GM12878 (cell line): ENCODE measurements around the gene OR2W1. TPM values are rescaled to one million over a fixed set of nuclear protein-coding genes. Genes with fewer than 3 reads are reported as not detected.

ENCODE experiments used
- ATAC-seq: fragments of 200-7000 bp; cut with Tn5 transposase; 3 replicates; pipeline ENCODE4 v1.9.1; 2020; ENCODE audit warnings: mild to moderate bottlenecking, moderate library complexity
- BruUV-seq: library from RNA; stranded (reverse); fragments of 400-500 nt; replicated peaks from 2 replicates; lab custom pipeline; 2021; lab: Mats Ljungman, UMichigan
- CTCF ChIA-PET: fragments of 300-600 bp; sonication (Branson Sonifier 250); formaldehyde crosslinking; extraction: SDS; loops from one replicate; lab custom pipeline; 2021; ENCODE audit warnings: inconsistent platforms; lab: Yijun Ruan, JAX
- POLR2A ChIA-PET: fragments of 350-600 bp; formaldehyde crosslinking; extraction: SDS; loops from one replicate; lab custom pipeline; 2021; ENCODE audit warnings: inconsistent platforms; lab: Charles Lee
- RAD21 ChIA-PET: fragments of 300-600 bp; sonication (Branson Sonifier 250); formaldehyde crosslinking; loops from one replicate; lab custom pipeline; 2023; ENCODE audit warnings: antibody characterized with exemption; ENCODE audit not compliant: unreplicated experiment; lab: Charles Lee
- SMC1A ChIA-PET: fragments of 300-600 bp; sonication (Branson Sonifier 250); formaldehyde crosslinking; loops from one replicate; lab custom pipeline; 2023; ENCODE audit not compliant: unreplicated experiment, uncharacterized antibody; lab: Charles Lee
- DNase-seq: peaks from one replicate; pipeline ENCODE4 v3.0.0-alpha.2; 2011; ENCODE audit warnings: low read depth, low spot score
- FAIRE-seq: peaks from 3 replicates; lab custom pipeline; 2011; peaks lifted over from hg19 to GRCh38; lab: Jason Lieb, UNC
- H2AFZ ChIP-seq: 2 replicates; pipeline ENCODE4 v1.6.0; 2011; ENCODE audit warnings: low read depth, low read length, control low read depth; ENCODE audit not compliant: control insufficient read depth
- H3K27ac ChIP-seq: 2 replicates; pipeline ENCODE4 v1.5.1; 2011; ENCODE audit warnings: control low read depth; ENCODE audit not compliant: control insufficient read depth, insufficient read depth
- H3K27me3 ChIP-seq, 2 experiments: replicated peaks in 1 of 2; 2 replicates each; pipeline versions ENCODE4 v1.6.0 to v1.6.1; 2011; ENCODE audit warnings: low read length in 1 of 2; ENCODE audit not compliant: control insufficient read depth in 2 of 2, insufficient read depth in 2 of 2
- H3K36me3 ChIP-seq, 2 experiments: 2 replicates each; pipeline ENCODE4 v1.5.1; 2011; ENCODE audit warnings: low read length in 1 of 2; ENCODE audit not compliant: control insufficient read depth in 2 of 2, insufficient read depth in 2 of 2
- H3K4me1 ChIP-seq: 2 replicates; pipeline ENCODE4 v1.6.1; 2011; ENCODE audit warnings: mild to moderate bottlenecking, low read length, moderate library complexity, mixed read lengths; ENCODE audit not compliant: control insufficient read depth, insufficient read depth
- H3K4me2 ChIP-seq: 2 replicates; pipeline ENCODE4 v1.6.0; 2011; ENCODE audit warnings: control low read depth; ENCODE audit not compliant: control insufficient read depth, insufficient read depth
- H3K4me3 ChIP-seq: fragments of 200-600 bp; sonication (generic); 2 replicates; pipeline ENCODE4 v1.5.1; 2016
- H3K79me2 ChIP-seq: 2 replicates; pipeline ENCODE4 v1.6.0; 2011; ENCODE audit warnings: low read length; ENCODE audit not compliant: control insufficient read depth, insufficient read depth
- H3K9ac ChIP-seq: 2 replicates; pipeline ENCODE4 v1.8.0; 2011; ENCODE audit warnings: low read length, control low read depth, mixed read lengths; ENCODE audit not compliant: control insufficient read depth, insufficient read depth
- H3K9me3 ChIP-seq: replicated peaks from 3 replicates; pipeline ENCODE4 v1.5.1; 2011; ENCODE audit warnings: mild to moderate bottlenecking, low read length; ENCODE audit not compliant: control insufficient read depth, insufficient read depth
- H4K20me1 ChIP-seq: 2 replicates; pipeline ENCODE4 v1.6.0; 2011; ENCODE audit not compliant: control insufficient read depth, insufficient read depth
- CBX3 ChIP-seq: fragments of 200-600 bp; sonication (generic); IDR thresholded peaks from 2 replicates; pipeline ENCODE4 v1.6.1; 2016; ENCODE audit warnings: low read depth, borderline replicate concordance
- CREB1 ChIP-seq: IDR thresholded peaks from 2 replicates; pipeline ENCODE4 v1.6.1; 2012; ENCODE audit warnings: low read depth, mild to moderate bottlenecking, inconsistent platforms
- DPF2 ChIP-seq: fragments of 450-650 bp; IDR thresholded peaks from 2 replicates; pipeline ENCODE4 v1.6.1; 2017; ENCODE audit warnings: mild to moderate bottlenecking
- EP300 ChIP-seq, 2 experiments: fragments of 150-350 bp in 1 of 2; IDR thresholded peaks; 2 replicates each; pipeline ENCODE4 v1.6.1; 2011 to 2012; ENCODE audit warnings: low read depth in 2 of 2, low read length in 2 of 2, borderline replicate concordance in 1 of 2, improper control_type of control experiment in 1 of 2, inconsistent platforms in 1 of 2; ENCODE audit not compliant: control insufficient read depth in 1 of 2
- FOXM1 ChIP-seq: IDR thresholded peaks from 2 replicates; pipeline ENCODE4 v1.6.1; 2012; ENCODE audit warnings: low read depth, mild to moderate bottlenecking, inconsistent platforms, low read length, moderate library complexity
- LARP7 ChIP-seq: fragments of 450-650 bp; IDR thresholded peaks from 2 replicates; pipeline ENCODE4 v1.6.1; 2017; ENCODE audit warnings: mild to moderate bottlenecking
- MEF2B ChIP-seq: fragments of 450-650 bp; IDR thresholded peaks from 2 replicates; pipeline ENCODE4 v1.6.1; 2018; ENCODE audit warnings: mild to moderate bottlenecking, moderate library complexity; ENCODE audit not compliant: partially characterized antibody, poor library complexity, severe bottlenecking
- POLR2AphosphoS2 ChIP-seq: IDR thresholded peaks from 2 replicates; pipeline ENCODE4 v1.6.1; 2011; ENCODE audit warnings: low read depth, mild to moderate bottlenecking, low read length, improper control_type of control experiment, moderate library complexity
- RUNX3 ChIP-seq: IDR thresholded peaks from 2 replicates; pipeline ENCODE4 v1.6.1; 2012; ENCODE audit warnings: low read length, inconsistent platforms
- TCF12 ChIP-seq: IDR thresholded peaks from 2 replicates; pipeline ENCODE4 v1.6.1; 2011; ENCODE audit warnings: low read depth, mild to moderate bottlenecking, low read length
- WRNIP1 ChIP-seq: IDR thresholded peaks from 2 replicates; pipeline ENCODE4 v1.6.1; 2011; ENCODE audit warnings: low read depth, low read length, improper control_type of control experiment, borderline replicate concordance
- WGBS: methylation state at CpG from one replicate; pipeline ENCODE4 v1.1.6; 2016; ENCODE audit warnings: low lambda C conversion rate; ENCODE audit not compliant: insufficient replicate concordance, insufficient coverage; ENCODE audit errors: missing lambda C conversion rate; 5-methylcytosine and 5-hydroxymethylcytosine counted together
- in situ Hi-C: fragments of 300-500 bp; cut with MboI; formaldehyde crosslinking; loops from 9 replicates; pipeline ENCODE4 v1.14.3; 2018; ENCODE audit warnings: mixed read lengths
- intact Hi-C: fragments of 100-400 bp; cut with micrococcal nuclease; formaldehyde crosslinking; loops from one replicate; pipeline ENCODE4 v1.14.2; 2022; ENCODE audit not compliant: unreplicated experiment
- polyA plus RNA-seq, 11 experiments: library from polyadenylated mRNA; depleted of rRNA in 4 of 11; unstranded in 6 of 11; stranded (reverse) in 5 of 11; fragments of >200 nt; fragmentation: Nextera tagmentation in 4 of 11; fragmentation: Illumina TruSeq in 1 of 11; extraction: Ambion mirVana in 4 of 11; extraction: Trizol in 1 of 11; gene quantifications; 1 replicate in 1 of 11; 2 replicates in 10 of 11; pipeline versions ENCODE4 v1.2.1 to v1.2.3, GENCODE V29; 2011 to 2016; ENCODE audit warnings: inconsistent platforms in 2 of 11, missing spikeins in 2 of 11, low read depth in 1 of 11
- total RNA-seq, 4 experiments: library from RNA; depleted of rRNA in 3 of 4; stranded (reverse); fragments of >200 nt in 3 of 4; fragmentation: Illumina TruSeq in 1 of 4; extraction: Trizol in 1 of 4; gene quantifications; 2 replicates each; pipeline versions ENCODE4 v1.2.1 to v1.2.3, GENCODE V29; 2013 to 2021
- TF ChIP-seq, protein P1 (sequence below): fragments of 450-650 bp; IDR thresholded peaks from 2 replicates; pipeline ENCODE4 v1.6.1; 2016; ENCODE audit warnings: mild to moderate bottlenecking
- TF ChIP-seq, protein P2 (sequence below): IDR thresholded peaks from 2 replicates; pipeline ENCODE4 v1.6.1; 2012; ENCODE audit warnings: low read length, inconsistent platforms

The OR2W1 gene
- total and polyA plus RNA-seq, 10 of the 15 experiments (the other 5 are each of a cell fraction or from before 2014, with no cell fraction given): not detected

DNA sequence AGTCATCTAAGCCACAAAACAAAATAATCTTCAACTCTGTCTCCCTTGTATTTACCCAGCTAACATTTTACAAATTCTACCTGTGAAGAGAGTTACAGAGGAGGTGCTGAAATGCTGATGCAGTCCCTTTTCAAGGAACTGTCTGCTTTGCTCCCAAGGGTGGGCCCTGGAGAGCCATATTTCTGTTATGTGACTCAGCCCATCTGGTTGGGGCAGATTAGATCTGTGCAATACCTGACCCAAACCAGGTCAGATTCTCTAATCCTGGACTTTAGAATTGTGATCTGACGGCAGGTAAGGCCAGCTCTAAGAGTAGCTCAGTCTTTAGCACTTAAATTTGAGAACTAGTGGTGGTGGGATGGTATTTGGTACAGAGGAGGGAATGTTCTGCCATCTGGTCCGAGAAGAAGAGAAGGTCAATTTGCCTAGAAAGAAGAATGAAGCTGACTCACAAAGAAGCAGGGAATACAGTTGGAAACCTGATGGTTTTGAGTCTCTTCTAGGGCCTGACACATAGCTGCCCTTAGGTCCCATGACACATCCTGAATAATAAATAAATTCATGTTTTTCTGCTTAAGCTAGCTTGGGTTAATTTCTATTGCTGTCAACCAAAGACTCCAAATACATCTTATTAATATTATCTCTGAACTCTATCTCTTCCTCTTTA lies 48.0 kb downstream of the OR2W1 start:
- H3K4me3 ChIP-seq: no peak overlapping the region
- no TSS peak for BruUV-seq
- H3K4me2 ChIP-seq: no peak overlapping the region
- DNase-seq: no peak
- ATAC-seq: no peak
- 21% methylated on average over 2 of the region's 2 CpGs for WGBS
- no peaks in the 10 kb centered on the region for H3K79me2 ChIP-seq
- H3K27me3 ChIP-seq: peaks cover 0 to 2% of the 10 kb centered on the region in 2 experiments; a peak in 1 of 4 replicates
- H3K9me3 ChIP-seq: no peaks in the 10 kb centered on the region
- H3K4me1 ChIP-seq: no peaks in the 10 kb centered on the region
- TF ChIP-seq CBX3 (no peak), DPF2 (no peak), WRNIP1 (no peak)
- TF ChIP-seq, all 136 proteins: peak for 0
- H3K9ac ChIP-seq: no peak overlapping the region
- intact Hi-C loops (no loop called here), in situ Hi-C loops (no loop called here)
- H3K27ac ChIP-seq: no peak overlapping the region
- ChIA-PET RAD21 (no interaction called here), CTCF (interaction anchor here (1.6 to 1.8 kb wide), 2 partner anchors 19 to 159 kb away, joined by 4 to 6 read pairs; no protein-coding TSS in a partner anchor), POLR2A (no interaction called here), SMC1A (no interaction called here)
- FAIRE-seq: no peak
- no peak overlapping the region for H2AFZ ChIP-seq
- no peaks in the 10 kb centered on the region for H3K36me3 ChIP-seq
- no peaks in the 10 kb centered on the region for H4K20me1 ChIP-seq

DNA sequence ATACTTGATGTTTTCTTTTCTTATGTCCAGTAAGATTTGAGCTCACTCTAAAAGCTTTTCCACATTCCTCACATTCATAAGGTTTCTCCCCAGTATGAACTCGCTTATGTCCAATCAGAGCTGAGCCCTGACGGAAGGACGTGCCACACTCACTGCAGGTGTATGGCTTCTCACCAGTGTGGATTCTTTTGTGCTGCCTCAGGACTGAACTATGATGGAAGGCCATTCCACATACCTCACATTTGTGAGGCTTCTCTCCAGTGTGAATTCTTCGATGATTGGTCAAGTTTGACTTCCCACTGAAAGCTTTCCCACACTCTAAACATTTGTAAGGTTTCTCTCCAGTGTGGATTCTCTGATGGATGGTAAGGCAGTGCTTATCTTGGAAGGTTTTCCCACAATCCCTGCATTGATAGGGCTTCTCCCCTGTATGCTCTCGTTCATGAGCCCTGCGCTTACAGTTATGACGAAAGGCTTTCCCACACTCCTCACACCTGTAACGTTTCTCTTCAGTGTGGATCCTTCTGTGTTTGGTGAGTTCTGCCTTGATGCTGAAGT lies 49.8 kb downstream of the OR2W1 start:
- no peak overlapping the region for H3K4me3 ChIP-seq
- H3K9ac ChIP-seq: no peak overlapping the region
- no TSS peak for BruUV-seq
- SMC1A ChIA-PET: no interaction called here
- no peaks in the 10 kb centered on the region for H3K79me2 ChIP-seq
- H3K9me3 ChIP-seq: no peaks in the 10 kb centered on the region
- no peak overlapping the region for H3K27ac ChIP-seq
- POLR2A ChIA-PET: no interaction called here
- ATAC-seq (no peak), DNase-seq (no peak), FAIRE-seq (no peak)
- H3K27me3 ChIP-seq: peaks cover 0 to 2% of the 10 kb centered on the region in 2 experiments; a peak in 1 of 4 replicates
- no peak overlapping the region for H3K4me2 ChIP-seq
- intact Hi-C loops (no loop called here), in situ Hi-C loops (no loop called here)
- CTCF ChIA-PET: interaction anchor here (1.6 kb wide), 1 partner anchor 21 kb away, joined by 4 read pairs; no protein-coding TSS in a partner anchor
- 53% methylated on average over 8 of the region's 8 CpGs for WGBS
- RAD21 ChIA-PET: no interaction called here
- no peaks in the 10 kb centered on the region for H3K36me3 ChIP-seq
- no peak overlapping the region for H2AFZ ChIP-seq
- no peaks in the 10 kb centered on the region for H3K4me1 ChIP-seq
- no peak for TF ChIP-seq TCF12
- TF ChIP-seq POLR2AphosphoS2: no peak
- TF ChIP-seq MEF2B: no peak
- no peak for TF ChIP-seq LARP7
- TF ChIP-seq, protein P1, sequence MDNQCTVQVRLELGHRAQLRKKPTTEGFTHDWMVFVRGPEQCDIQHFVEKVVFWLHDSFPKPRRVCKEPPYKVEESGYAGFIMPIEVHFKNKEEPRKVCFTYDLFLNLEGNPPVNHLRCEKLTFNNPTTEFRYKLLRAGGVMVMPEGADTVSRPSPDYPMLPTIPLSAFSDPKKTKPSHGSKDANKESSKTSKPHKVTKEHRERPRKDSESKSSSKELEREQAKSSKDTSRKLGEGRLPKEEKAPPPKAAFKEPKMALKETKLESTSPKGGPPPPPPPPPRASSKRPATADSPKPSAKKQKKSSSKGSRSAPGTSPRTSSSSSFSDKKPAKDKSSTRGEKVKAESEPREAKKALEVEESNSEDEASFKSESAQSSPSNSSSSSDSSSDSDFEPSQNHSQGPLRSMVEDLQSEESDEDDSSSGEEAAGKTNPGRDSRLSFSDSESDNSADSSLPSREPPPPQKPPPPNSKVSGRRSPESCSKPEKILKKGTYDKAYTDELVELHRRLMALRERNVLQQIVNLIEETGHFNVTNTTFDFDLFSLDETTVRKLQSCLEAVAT: no peak
- no peak for TF ChIP-seq FOXM1
- no peak for TF ChIP-seq RUNX3
- TF ChIP-seq, protein P2, sequence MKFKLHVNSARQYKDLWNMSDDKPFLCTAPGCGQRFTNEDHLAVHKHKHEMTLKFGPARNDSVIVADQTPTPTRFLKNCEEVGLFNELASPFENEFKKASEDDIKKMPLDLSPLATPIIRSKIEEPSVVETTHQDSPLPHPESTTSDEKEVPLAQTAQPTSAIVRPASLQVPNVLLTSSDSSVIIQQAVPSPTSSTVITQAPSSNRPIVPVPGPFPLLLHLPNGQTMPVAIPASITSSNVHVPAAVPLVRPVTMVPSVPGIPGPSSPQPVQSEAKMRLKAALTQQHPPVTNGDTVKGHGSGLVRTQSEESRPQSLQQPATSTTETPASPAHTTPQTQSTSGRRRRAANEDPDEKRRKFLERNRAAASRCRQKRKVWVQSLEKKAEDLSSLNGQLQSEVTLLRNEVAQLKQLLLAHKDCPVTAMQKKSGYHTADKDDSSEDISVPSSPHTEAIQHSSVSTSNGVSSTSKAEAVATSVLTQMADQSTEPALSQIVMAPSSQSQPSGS: no peak
- no peak for TF ChIP-seq EP300 (IDR thresholded peaks at IDR 0.05; ENCODE audit: borderline replicate concordance in 1 of 2, control insufficient read depth in 1 of 2, low read depth in 2 of 2, low read length in 2 of 2)
- no peak for TF ChIP-seq CREB1
- TF ChIP-seq, all 136 proteins: peak for 0
- no peaks in the 10 kb centered on the region for H4K20me1 ChIP-seq
